NCI-H69 (cell line): ENCODE data around the gene TDG.
"Not testable (repeated sequence)": the region's sequence is repeated elsewhere in the genome, so short reads cannot be mapped to it uniquely, and the experiment has no call there.

Source experiments
- DNase-seq: peaks from one replicate; lab custom pipeline; 2025; lab: John Stamatoyannopoulos, UW

TDG gene

GRCh38 chr12:103960616-103961227 is 5.0 kb upstream of the TDG start:
- DNase-seq: peak; percentile 27

DNA sequence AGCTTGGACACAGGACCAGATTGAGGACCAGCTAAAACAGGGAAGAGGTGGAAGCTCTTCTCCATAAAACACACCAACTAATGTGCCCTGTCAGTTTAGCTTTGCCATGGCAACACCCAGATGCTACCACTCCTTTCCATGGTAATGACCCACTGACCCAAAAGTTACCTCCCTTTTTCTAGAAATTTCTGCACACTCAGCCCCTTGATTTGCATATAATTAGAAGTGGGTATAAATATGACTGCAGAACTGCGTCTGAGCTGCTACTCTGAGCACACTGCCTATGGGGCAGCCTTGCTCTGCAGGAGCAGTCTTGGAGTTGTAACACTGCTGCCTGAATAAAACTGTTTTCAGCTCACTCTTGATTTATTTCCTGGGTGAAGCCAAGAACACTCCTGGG is 3.2 kb upstream of the TDG start:
- peak; percentile 30 for DNase-seq

DNA sequence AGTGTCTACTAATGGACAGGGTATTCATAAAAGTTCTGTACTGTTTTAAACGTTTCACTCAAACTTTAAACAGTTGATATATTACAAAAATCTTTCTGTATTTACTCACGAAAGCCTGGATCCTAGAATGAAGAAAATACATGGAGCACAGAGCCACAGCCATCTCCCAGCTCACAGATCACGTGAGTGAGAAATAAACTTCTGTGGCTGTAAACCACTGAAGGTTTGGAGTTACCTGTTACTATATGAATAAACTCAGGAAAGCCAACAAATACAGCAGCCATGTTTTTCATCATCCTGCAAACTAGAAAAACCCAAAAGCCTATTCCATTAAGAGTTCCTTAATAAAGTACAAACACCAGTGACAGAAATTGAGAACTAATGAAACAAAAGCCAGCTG is 867 bp upstream of the TDG start:
- DNase-seq: no peak

DNA sequence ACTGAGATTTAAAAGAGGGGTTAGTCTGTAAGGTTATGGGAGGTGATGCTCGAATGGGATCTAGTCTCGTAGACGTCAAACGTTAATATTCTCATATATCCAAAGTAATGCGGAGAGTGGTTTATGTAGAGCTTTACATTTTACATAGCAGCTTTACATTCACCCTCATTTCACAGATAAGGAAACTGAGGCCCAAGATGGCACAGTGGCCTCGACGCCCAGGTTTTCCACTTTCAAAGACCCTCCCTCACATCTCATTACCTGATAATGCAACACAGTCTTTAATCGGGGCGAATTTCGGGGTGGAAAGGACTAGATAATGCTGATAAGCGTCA is 450 bp upstream of the TDG start:
- DNase-seq: no peak

DNA sequence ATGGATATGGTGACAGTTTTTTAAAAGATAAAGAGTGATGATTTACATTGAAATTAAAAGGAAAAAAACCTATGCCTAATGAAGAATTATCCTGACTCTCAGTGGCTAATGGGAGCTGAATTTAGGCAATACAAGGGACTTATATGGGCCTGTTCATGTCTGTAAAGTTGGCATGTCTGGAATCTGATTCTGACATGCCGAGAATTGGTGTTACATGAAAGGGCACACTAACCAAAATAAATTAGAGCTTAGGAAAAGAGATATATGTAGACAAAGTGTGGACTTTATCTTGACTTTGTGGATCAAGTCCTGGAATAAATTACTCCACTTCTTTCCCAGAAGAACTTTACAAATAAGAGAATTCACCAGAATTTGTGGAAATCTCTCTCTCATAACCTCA is 1.1 kb downstream of the TDG start:
- DNase-seq: no peak

- no peak for DNase-seq
These were observed 3.7 kb downstream of the TDG start for GRCh38 chr12:103969391-103969790.

GRCh38 chr12:103973909-103974308 is 8.2 kb downstream of the TDG start:
- no peak for DNase-seq

- DNase-seq: no peak
These were observed 9.7 kb downstream of the TDG start for GRCh38 chr12:103975368-103975767.

- DNase-seq: no peak
These were observed 12.8 kb downstream of the TDG start for GRCh38 chr12:103978384-103978982.

GRCh38 chr12:103986829-103987228 is 21.2 kb downstream of the TDG start:
- no peak for DNase-seq

DNA sequence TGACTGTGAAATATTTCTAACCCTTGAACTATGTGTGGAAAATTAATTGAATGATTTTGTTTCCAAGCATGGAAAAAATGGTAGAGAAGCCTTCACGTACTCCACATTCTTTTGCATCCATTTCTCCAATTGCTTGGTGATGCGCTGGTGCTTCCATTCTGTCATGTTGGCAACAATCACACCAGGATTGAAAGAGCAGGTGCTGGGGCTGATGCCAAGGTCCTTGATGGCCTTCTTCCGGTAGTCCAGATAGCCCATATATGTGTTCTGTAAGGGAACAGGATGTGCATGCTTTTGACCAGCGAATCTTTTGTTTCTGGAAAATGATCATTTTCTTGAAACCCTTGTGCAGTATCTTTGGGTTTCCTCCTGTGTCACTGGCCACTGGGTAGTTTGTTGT is 28.6 kb downstream of the TDG start:
- DNase-seq: no peak

DNA sequence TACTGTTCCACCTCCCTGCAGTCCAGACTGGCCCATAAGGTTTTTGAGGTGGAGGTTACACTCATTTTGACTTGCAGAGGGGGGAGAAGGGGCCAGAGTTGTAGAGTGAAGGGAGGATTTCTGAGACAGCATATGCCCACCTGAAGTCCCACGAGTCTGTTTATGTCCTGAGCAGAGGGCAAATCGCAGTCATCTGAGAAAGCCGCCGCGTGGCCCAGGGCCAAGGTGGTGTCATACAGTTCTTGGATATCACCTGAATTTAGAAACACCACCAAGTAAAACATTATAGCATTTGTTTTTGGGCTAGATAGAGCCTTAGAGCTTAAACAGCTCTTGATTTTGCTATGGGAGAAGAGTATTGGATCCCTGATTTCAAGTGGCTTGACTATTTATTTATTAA is 30.9 kb downstream of the TDG start:
- no peak for DNase-seq

- DNase-seq: no peak
These were observed 31.7 kb downstream of the TDG start for GRCh38 chr12:103997286-103997900.

DNA sequence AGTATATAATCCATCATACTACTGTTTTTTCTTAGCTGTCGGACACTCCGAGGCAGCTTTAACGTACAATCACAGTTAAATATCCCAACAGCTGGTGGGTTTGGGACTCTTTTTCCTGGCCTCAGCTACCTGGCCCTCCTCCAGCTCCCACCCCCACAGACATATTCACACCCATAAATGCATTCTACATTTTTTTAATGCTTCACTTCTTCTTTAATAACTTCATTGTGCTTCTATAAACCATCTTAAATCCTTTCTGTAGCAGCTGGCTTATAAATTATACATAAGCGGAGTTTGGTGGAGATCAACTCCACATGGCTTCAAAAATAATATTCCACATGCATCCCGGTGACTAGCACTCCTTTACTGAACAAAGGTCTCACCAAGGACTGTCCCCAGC is 33.3 kb downstream of the TDG start:
- DNase-seq: no peak

DNA sequence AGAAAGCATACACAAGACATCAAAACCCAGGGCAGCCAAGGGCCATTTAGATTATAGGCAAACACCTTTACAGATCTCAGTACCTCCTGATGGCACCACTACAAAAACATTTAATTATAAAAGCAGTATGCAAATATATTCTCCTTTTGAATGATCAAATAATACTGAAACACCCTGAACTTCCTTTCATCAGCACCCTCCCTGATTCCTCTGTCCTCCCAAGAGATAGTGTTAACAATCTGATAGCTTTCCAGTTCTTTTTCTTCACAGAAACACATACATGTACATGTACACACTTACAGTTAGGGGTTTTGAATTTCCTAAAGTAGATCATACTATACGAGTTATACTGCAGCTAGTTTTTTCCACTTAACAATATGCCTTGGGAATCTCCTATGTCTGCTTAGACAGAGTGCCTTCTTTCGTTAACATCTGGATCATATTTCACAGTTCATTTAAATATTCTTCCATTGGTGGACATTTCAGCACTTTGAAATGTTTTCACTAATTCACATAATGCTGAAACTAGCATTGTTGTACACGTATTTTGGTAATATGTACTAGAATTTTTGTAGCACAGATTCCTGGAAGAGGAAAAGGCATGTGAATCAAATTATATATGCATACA is 35.2 kb downstream of the TDG start:
- DNase-seq: no peak

GRCh38 chr12:104002686-104003085 is 37.0 kb downstream of the TDG start:
- no peak for DNase-seq

GRCh38 chr12:104003596-104003995 is 37.9 kb downstream of the TDG start:
- no peak for DNase-seq

DNA sequence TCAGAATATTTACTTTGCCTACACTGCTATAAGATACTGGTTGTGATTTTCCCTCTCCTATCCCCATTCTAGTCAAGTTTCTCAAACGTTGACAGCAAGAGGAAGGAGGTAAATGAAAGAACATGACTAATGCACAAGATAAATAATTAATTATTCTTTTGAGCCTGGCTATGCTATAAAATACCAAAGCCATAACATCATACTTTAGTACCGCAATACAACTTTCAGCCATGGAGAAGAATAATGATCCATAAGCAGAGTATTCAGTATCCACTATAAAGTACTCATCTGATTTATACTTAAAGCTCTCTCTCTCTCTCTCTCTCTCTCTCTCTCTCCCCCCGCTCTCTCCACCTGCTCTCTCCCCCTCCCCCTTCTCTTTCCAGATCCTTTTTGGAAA is 41.3 kb downstream of the TDG start:
- no peak for DNase-seq

- DNase-seq: no peak
These were observed 44.4 kb downstream of the TDG start for GRCh38 chr12:104010121-104010520.

DNA sequence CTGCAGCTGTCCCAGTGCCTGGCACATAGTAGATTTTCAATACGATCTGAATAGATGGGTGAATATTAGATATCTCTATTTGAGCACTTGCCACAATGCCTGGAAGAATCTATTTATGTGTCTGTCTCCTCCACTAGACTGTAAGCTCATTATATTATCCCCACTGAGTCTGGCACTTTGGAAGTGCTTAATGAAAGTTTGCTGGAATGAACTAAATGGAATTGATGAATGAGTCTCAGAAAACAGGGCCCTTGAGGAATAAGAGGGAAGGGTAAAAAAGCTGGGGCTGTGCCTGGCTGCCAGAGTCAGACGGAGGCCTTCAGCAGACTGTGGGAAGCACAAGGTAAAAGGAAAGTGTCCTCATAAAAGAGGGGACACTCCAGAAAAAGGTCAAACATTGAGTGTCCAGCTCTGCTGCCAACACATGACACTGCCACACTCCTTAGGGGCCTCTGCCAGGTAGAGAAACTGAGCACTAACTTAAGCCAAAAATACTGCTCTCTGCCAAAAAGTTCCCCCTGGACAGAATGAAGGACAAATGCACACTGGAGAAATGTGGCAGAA is 45.0 kb downstream of the TDG start:
- DNase-seq: no peak

GRCh38 chr12:104011253-104011652 is 45.6 kb downstream of the TDG start:
- DNase-seq: no peak

- DNase-seq: no peak
These were observed 46.7 kb downstream of the TDG start for GRCh38 chr12:104012331-104012730.

- DNase-seq: not testable (repeated sequence)
These were observed 56.2 kb downstream of the TDG start for GRCh38 chr12:104021862-104022261.
